Type B pancreatic cell (in vitro differentiated cells): ENCODE measurements around the gene ARL14EP. TPM values are rescaled to one million over a fixed set of nuclear protein-coding genes. Genes with fewer than 3 reads are reported as not detected.
A peak's percentile ranks its signal among the peaks of the same experiment; 100 is the strongest.

ENCODE experiments used
- DNase-seq: peaks from one replicate; pipeline ENCODE4 v3.0.0; 2021; ENCODE audit warnings: mixed read lengths; ENCODE audit not compliant: unreplicated experiment; ENCODE audit errors: extremely low spot score
- H3K27ac Mint-ChIP-seq: 2 replicates; pipeline ENCODE4 v1.8.0; 2021; ENCODE audit warnings: mild to moderate bottlenecking, mixed read lengths
- H3K27me3 Mint-ChIP-seq: 2 replicates; pipeline ENCODE4 v1.8.0; 2021; ENCODE audit warnings: mixed read lengths
- H3K36me3 Mint-ChIP-seq: 2 replicates; pipeline ENCODE4 v1.8.0; 2021; ENCODE audit warnings: mixed read lengths
- H3K4me1 Mint-ChIP-seq: one replicate; pipeline ENCODE4 v1.8.0; 2021; ENCODE audit warnings: mixed read lengths; ENCODE audit not compliant: unreplicated experiment
- H3K4me3 Mint-ChIP-seq: 2 replicates; pipeline ENCODE4 v1.8.0; 2021; ENCODE audit warnings: mild to moderate bottlenecking, mixed read lengths
- H3K9me3 Mint-ChIP-seq: 2 replicates; pipeline ENCODE4 v1.8.0; 2021; ENCODE audit warnings: mixed read lengths
- CTCF ChIP-seq: fragments of 200-600 bp; sonication (generic); conservative IDR thresholded peaks from 2 replicates; pipeline ENCODE4 v1.5.0; 2021; ENCODE audit warnings: antibody characterized with exemption, mild to moderate bottlenecking
- long read RNA-seq: library from polyadenylated mRNA; unstranded; transcript quantifications from one replicate; pipeline ENCODE4 v2.0.0, GENCODE V29; 2020
- total RNA-seq: library from RNA; stranded (reverse); gene quantifications from 2 replicates; pipeline ENCODE4 v1.2.1, GENCODE V29; 2021; ENCODE audit warnings: low replicate concordance

ARL14EP gene
- total RNA-seq: 21.6 and 34.5 TPM in 2 replicates
- long read RNA-seq, transcript ARL14EP-201 (4 exons, 2,430 nt): major isoform, 91 of 98 reads
- long read RNA-seq, partial matches to known transcripts: 3 of 98 reads
- long read RNA-seq, other reads (novel, unspliced or antisense): 3 of 98 reads

GRCh38 chr11:30322826-30323710 is at the start of gene ARL14EP:
Gene ARL14EP (plus strand): TSS chr11:30323104. CDS start chr11:30330949, 7,845 bp downstream.
- Mint-ChIP-seq H3K9me3 (no peaks in the 10 kb centered on the region), H3K27me3 (peaks cover 11% of the 10 kb centered on the region), H3K4me3 (peak within 1 kb of the TSS; percentile 100), H3K36me3 (peaks cover 8% of the 10 kb centered on the region), H3K4me1 (peaks cover 26% of the 10 kb centered on the region), H3K27ac (peak within 1 kb of the TSS; percentile 99)
- TF ChIP-seq CTCF: no peak
- peak; percentile 94 for DNase-seq

- Mint-ChIP-seq H3K36me3 (no peaks in the 10 kb centered on the region), H3K9me3 (no peaks in the 10 kb centered on the region), H3K27ac (no peak overlapping the region), H3K27me3 (no peaks in the 10 kb centered on the region), H3K4me3 (no peak overlapping the region), H3K4me1 (no peaks in the 10 kb centered on the region)
- DNase-seq: no peak
- no peak for TF ChIP-seq CTCF
Observed at GRCh38 chr11:30277176-30277575, 45.7 kb upstream of the ARL14EP start.

GRCh38 chr11:30279796-30280195 is 43.1 kb upstream of the ARL14EP start:
- no peak overlapping the region for H3K27ac Mint-ChIP-seq
- no peaks in the 10 kb centered on the region for H3K36me3 Mint-ChIP-seq
- no peaks in the 10 kb centered on the region for H3K9me3 Mint-ChIP-seq
- no peak overlapping the region for H3K4me3 Mint-ChIP-seq
- TF ChIP-seq CTCF: no peak
- DNase-seq: no peak
- no peaks in the 10 kb centered on the region for H3K4me1 Mint-ChIP-seq
- no peaks in the 10 kb centered on the region for H3K27me3 Mint-ChIP-seq

- Mint-ChIP-seq H3K27me3 (no peaks in the 10 kb centered on the region), H3K4me1 (no peaks in the 10 kb centered on the region), H3K27ac (no peak overlapping the region), H3K36me3 (no peaks in the 10 kb centered on the region), H3K4me3 (no peak overlapping the region), H3K9me3 (no peaks in the 10 kb centered on the region)
- TF ChIP-seq CTCF: no peak
- no peak for DNase-seq
Observed at GRCh38 chr11:30281476-30282288, 41.2 kb upstream of the ARL14EP start.

GRCh38 chr11:30282289-30282631 is 40.6 kb upstream of the ARL14EP start:
- H3K4me3 Mint-ChIP-seq: no peak overlapping the region
- no peak overlapping the region for H3K27ac Mint-ChIP-seq
- peaks cover 3% of the 10 kb centered on the region for H3K4me1 Mint-ChIP-seq
- H3K27me3 Mint-ChIP-seq: no peaks in the 10 kb centered on the region
- TF ChIP-seq CTCF: no peak
- H3K36me3 Mint-ChIP-seq: no peaks in the 10 kb centered on the region
- no peaks in the 10 kb centered on the region for H3K9me3 Mint-ChIP-seq
- DNase-seq: no peak
